ENCODE results near the gene ARHGEF6. TPM values are rescaled to one million over a fixed set of nuclear protein-coding genes. Genes with fewer than 3 reads are reported as not detected.

ARHGEF6 gene
- total RNA-seq, 2 donors from 2014 or later: 5.7 to 8.2 TPM

DNA sequence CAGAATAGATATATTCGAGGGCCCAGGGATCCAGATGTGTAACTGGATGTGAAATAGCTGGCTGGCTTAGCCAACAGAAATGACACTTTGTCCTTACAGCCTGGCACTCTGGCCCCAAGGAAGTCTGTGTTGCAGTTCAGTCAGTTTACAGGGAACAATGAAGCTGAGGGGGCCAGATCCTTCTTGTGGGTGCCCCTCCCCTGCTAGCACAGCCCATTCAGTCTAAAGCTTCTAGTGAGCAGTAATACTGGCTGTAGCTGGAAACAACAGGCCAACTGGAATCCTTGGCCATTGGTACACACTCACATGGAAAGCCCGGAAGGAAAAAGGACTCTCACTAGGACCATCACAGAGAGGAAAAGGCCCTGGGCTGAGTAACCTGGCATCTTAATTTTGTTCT, 155.5 kb downstream of the ARHGEF6 start:
- DNase-seq: no peak
- H3K27me3 ChIP-seq: no peaks in the 10 kb centered on the region
- H3K27ac ChIP-seq: no peak overlapping the region
- no peak for TF ChIP-seq POLR2A (IDR thresholded peaks at IDR 0.05)
- TF ChIP-seq, protein P1, sequence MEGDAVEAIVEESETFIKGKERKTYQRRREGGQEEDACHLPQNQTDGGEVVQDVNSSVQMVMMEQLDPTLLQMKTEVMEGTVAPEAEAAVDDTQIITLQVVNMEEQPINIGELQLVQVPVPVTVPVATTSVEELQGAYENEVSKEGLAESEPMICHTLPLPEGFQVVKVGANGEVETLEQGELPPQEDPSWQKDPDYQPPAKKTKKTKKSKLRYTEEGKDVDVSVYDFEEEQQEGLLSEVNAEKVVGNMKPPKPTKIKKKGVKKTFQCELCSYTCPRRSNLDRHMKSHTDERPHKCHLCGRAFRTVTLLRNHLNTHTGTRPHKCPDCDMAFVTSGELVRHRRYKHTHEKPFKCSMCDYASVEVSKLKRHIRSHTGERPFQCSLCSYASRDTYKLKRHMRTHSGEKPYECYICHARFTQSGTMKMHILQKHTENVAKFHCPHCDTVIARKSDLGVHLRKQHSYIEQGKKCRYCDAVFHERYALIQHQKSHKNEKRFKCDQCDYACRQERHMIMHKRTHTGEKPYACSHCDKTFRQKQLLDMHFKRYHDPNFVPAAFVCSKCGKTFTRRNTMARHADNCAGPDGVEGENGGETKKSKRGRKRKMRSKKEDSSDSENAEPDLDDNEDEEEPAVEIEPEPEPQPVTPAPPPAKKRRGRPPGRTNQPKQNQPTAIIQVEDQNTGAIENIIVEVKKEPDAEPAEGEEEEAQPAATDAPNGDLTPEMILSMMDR (IDR thresholded peaks at IDR 0.05): no peak
- intact Hi-C loops (cut with DNase I): no loop called here
- WGBS, 2 donors: 76% methylated on average over 2 of the region's 2 CpGs; no CpG with 5 or more reads in 1 of the 2 donors
- ATAC-seq: no peak
- no peaks in the 10 kb centered on the region for H3K4me1 ChIP-seq
- H3K4me3 ChIP-seq: no peak overlapping the region
- H3K36me3 ChIP-seq (replicated peaks in 1 of 2; ENCODE audit: insufficient read depth in 1 of 2, low read depth in 2 of 2): no peaks in the 10 kb centered on the region
- H3K9me3 ChIP-seq: no peaks in the 10 kb centered on the region

DNA sequence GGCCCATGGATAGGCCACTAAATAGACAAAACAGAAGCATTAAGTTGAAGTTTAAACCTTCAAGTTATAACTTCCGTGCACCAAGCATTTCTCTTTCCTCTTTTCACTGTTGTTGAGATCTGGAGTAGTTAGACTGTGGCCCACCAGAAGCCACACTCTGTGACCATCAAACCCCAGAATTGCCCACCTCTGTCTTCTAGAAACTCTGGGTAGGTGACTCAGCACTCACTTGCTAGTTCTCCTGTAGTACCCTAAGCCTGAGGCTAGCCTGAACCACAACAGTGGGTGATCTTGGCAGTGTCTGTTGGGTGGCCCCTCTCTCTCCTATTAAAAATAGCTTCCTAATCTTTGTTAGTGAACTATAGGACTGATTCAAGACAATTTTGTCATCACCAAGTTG, 157.3 kb downstream of the ARHGEF6 start:
- WGBS, 2 donors: 71 to 76% methylated on average over 1 of the region's 1 CpG
- Histone ChIP-seq H3K36me3 (replicated peaks in 1 of 2; ENCODE audit: insufficient read depth in 1 of 2, low read depth in 2 of 2) (no peaks in the 10 kb centered on the region), H3K4me1 (no peaks in the 10 kb centered on the region), H3K27me3 (no peaks in the 10 kb centered on the region), H3K27ac (no peak overlapping the region), H3K9me3 (no peaks in the 10 kb centered on the region), H3K4me3 (no peak overlapping the region)
- TF ChIP-seq POLR2A (IDR thresholded peaks at IDR 0.05): no peak
- TF ChIP-seq, protein P1 (IDR thresholded peaks at IDR 0.05): no peak
- intact Hi-C loops (cut with DNase I): no loop called here
- ATAC-seq (no peak), DNase-seq (no peak)

DNA sequence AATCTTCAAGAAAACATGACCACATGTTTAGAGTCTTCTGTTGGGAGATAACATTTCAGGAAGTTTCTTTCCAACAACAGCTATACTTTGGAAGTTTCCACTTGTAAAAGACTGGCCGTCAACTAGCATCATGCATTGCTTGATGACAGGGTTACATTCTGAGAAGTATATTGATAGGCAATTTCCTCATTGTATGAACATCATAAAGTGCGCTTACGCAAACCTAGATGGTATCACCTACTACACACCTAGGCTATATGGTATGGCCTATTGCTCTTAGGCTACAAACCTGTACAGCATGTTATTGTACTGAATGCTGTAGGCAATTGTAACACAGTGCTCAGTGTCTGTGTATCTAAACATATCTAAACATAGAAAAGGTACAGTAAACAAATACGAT, 158.2 kb downstream of the ARHGEF6 start:
- TF ChIP-seq, protein P1 (IDR thresholded peaks at IDR 0.05): no peak
- no peak for TF ChIP-seq POLR2A (IDR thresholded peaks at IDR 0.05)
- no peaks in the 10 kb centered on the region for H3K9me3 ChIP-seq
- ATAC-seq (no peak), DNase-seq (no peak)
- H3K27me3 ChIP-seq: no peaks in the 10 kb centered on the region
- no peak overlapping the region for H3K27ac ChIP-seq
- WGBS, 2 donors: 80 to 89% methylated on average over 4 of the region's 4 CpGs
- intact Hi-C loops (cut with DNase I): no loop called here
- H3K4me1 ChIP-seq: no peaks in the 10 kb centered on the region
- no peaks in the 10 kb centered on the region for H3K36me3 ChIP-seq (replicated peaks in 1 of 2; ENCODE audit: insufficient read depth in 1 of 2, low read depth in 2 of 2)
- H3K4me3 ChIP-seq: no peak overlapping the region

DNA sequence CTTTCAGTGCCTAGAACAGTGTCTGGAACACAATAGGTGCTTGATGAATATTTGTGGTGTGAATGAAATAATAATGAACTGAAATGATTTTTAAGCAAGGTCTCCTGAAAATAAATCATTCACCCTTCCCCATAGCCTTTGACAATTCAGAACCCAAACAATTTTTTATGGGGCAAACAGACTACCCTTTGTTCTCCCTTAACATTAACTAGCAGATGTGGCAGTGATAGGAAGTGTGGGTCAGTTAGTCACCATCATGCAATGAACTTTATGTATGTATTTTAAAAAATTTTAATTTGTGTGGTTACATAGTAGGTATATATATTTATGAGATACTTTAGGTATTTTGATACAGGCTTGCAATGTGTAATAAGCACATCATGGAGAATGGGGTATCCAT, 160.0 kb downstream of the ARHGEF6 start:
- TF ChIP-seq POLR2A (IDR thresholded peaks at IDR 0.05): no peak
- TF ChIP-seq, protein P1 (IDR thresholded peaks at IDR 0.05): no peak
- Histone ChIP-seq H3K27ac (no peak overlapping the region), H3K4me3 (no peak overlapping the region), H3K9me3 (no peaks in the 10 kb centered on the region), H3K36me3 (replicated peaks in 1 of 2; ENCODE audit: insufficient read depth in 1 of 2, low read depth in 2 of 2) (no peaks in the 10 kb centered on the region), H3K27me3 (no peaks in the 10 kb centered on the region), H3K4me1 (no peaks in the 10 kb centered on the region)
- DNase-seq: no peak
- intact Hi-C loops (cut with DNase I): no loop called here
- ATAC-seq: no peak

DNA sequence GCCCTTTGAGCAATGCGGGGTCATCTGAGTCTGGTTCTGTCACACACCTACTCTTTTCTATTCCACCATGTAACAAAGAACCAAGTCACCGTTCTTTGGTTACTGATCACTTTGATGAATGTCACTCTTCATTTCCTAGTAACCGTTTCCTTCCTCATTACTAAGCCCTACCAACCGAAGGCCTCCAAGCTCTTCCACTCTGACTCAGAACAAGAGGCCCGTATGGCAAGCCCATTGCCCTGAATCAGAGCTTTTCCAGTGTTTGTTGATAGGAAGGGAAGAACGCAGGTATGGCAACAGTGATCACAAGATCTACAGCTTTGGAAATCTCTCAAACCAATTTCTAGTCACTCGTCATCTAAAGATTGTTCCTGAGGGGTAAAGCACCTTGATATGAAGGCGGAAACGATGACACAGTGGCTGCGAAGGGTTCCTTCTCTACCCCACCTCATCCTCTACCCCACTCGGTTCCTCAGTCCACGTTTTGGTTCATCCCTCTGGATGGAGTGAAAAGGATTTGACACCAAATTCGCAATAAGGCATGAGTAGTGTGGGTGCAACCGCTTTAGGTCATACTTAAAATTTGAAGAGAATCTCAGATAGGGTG, 160.7 kb downstream of the ARHGEF6 start:
- no peak overlapping the region for H3K4me3 ChIP-seq
- TF ChIP-seq, protein P1 (IDR thresholded peaks at IDR 0.05): no peak
- no peak for TF ChIP-seq POLR2A (IDR thresholded peaks at IDR 0.05)
- 66 to 72% methylated on average over 14 of the region's 14 CpGs for WGBS, 2 donors
- H3K4me1 ChIP-seq: no peaks in the 10 kb centered on the region
- H3K9me3 ChIP-seq: no peaks in the 10 kb centered on the region
- ATAC-seq (no peak), DNase-seq (no peak)
- no peak overlapping the region for H3K27ac ChIP-seq
- no peaks in the 10 kb centered on the region for H3K27me3 ChIP-seq
- no peaks in the 10 kb centered on the region for H3K36me3 ChIP-seq (replicated peaks in 1 of 2; ENCODE audit: insufficient read depth in 1 of 2, low read depth in 2 of 2)
- intact Hi-C loops (cut with DNase I): no loop called here
